AG04450 (cell line): ENCODE results near the gene SP110. TPM values are rescaled to one million over a fixed set of nuclear protein-coding genes. Genes with fewer than 3 reads are reported as not detected.

Source experiments
- CTCF ChIA-PET: fragments of 300-600, 350-600 bp; formaldehyde crosslinking; extraction: SDS; loops from one replicate; lab custom pipeline; 2022; ENCODE audit warnings: antibody characterized with exemption, inconsistent platforms; lab: Charles Lee
- POLR2A ChIA-PET: fragments of 350-600 bp; formaldehyde crosslinking; extraction: SDS; loops from one replicate; lab custom pipeline; 2021; ENCODE audit warnings: antibody characterized with exemption, inconsistent platforms; lab: Yijun Ruan, JAX
- DNase-seq: peaks from one replicate; pipeline ENCODE4 v3.0.0-alpha.2; 2011; ENCODE audit warnings: low read depth, low spot score
- H3K27ac ChIP-seq: one replicate; pipeline ENCODE4 v1.5.1; 2012; ENCODE audit warnings: low read depth, low read length, control low read depth
- H3K27me3 ChIP-seq: one replicate; pipeline ENCODE4 v1.6.0; 2012; ENCODE audit warnings: low read length; ENCODE audit not compliant: control insufficient read depth, insufficient read depth
- H3K4me3 ChIP-seq: 2 replicates; pipeline ENCODE4 v1.5.1; 2011; ENCODE audit warnings: mild to moderate bottlenecking, low read depth, low read length, control low read depth
- H3K9me3 ChIP-seq: 2 replicates; pipeline ENCODE4 v1.5.1; 2012; ENCODE audit warnings: low read length; ENCODE audit not compliant: control insufficient read depth, insufficient read depth
- CTCF ChIP-seq: IDR thresholded peaks from 2 replicates; pipeline ENCODE4 v1.5.1; 2011; ENCODE audit warnings: low read depth, low read length, control low read depth, inconsistent platforms
- polyA plus RNA-seq: library from polyadenylated mRNA; depleted of rRNA; stranded (reverse); fragments of >200 nt; gene quantifications from 2 replicates; pipeline ENCODE4 v1.2.3, GENCODE V29; 2011

Gene SP110
- polyA plus RNA-seq, 1 experiment: 7.8 TPM

GRCh38 chr2:230134496-230135129, 85.2 kb downstream of the SP110 start:
- Histone ChIP-seq H3K27ac (peak overlapping the region; percentile 0), H3K27me3 (no peaks in the 10 kb centered on the region), H3K9me3 (peaks cover 12% of the 10 kb centered on the region; the same call in 1 of the 2 replicates), H3K4me3 (no peak overlapping the region)
- POLR2A ChIA-PET: interaction anchor here (0.8 kb wide), 1 partner anchor 1342 kb away, joined by 3 read pairs; no protein-coding TSS in a partner anchor
- no peak for DNase-seq
- no peak for TF ChIP-seq CTCF
- CTCF ChIA-PET: interaction anchor here (1.0 to 1.8 kb wide), 3 partner anchors 15 to 67 kb away, joined by 3 to 19 read pairs (median 4); no protein-coding TSS in a partner anchor

- no peak for DNase-seq
- CTCF ChIA-PET: interaction anchor here (1.0 to 3.8 kb wide), 4 partner anchors 22 to 65 kb away, joined by 6 to 20 read pairs (median 8); no protein-coding TSS in a partner anchor
- TF ChIP-seq CTCF: no peak
- Histone ChIP-seq H3K4me3 (no peak overlapping the region), H3K27me3 (no peaks in the 10 kb centered on the region), H3K27ac (no peak overlapping the region), H3K9me3 (peaks cover 12% of the 10 kb centered on the region; the same call in 1 of the 2 replicates)
- POLR2A ChIA-PET: no interaction called here
Observed at GRCh38 chr2:230131366-230131765, 88.4 kb downstream of the SP110 start.

- Histone ChIP-seq H3K4me3 (no peak overlapping the region), H3K27me3 (no peaks in the 10 kb centered on the region), H3K27ac (peak overlapping the region; percentile 87), H3K9me3 (peaks cover 12% of the 10 kb centered on the region; the same call in 1 of the 2 replicates)
- ChIA-PET CTCF (interaction anchor here (1.0 to 3.8 kb wide), 4 partner anchors 23 to 64 kb away, joined by 3 to 20 read pairs (median 8); no protein-coding TSS in a partner anchor), POLR2A (no interaction called here)
- no peak for TF ChIP-seq CTCF
- peak; percentile 81 for DNase-seq
Observed at GRCh38 chr2:230130668-230131364, 89.0 kb downstream of the SP110 start.

- ChIA-PET POLR2A (no interaction called here), CTCF (interaction anchor here (1.9 to 3.8 kb wide), 2 partner anchors 30 to 62 kb away, joined by 18 to 20 read pairs; no protein-coding TSS in a partner anchor)
- Histone ChIP-seq H3K27me3 (no peaks in the 10 kb centered on the region), H3K27ac (no peak overlapping the region), H3K4me3 (no peak overlapping the region), H3K9me3 (peaks cover 10% of the 10 kb centered on the region; the same call in 1 of the 2 replicates)
- no peak for TF ChIP-seq CTCF
- DNase-seq: no peak
Observed at GRCh38 chr2:230129343-230129742, 90.4 kb downstream of the SP110 start.
